ELR (cell line): Measurements from ENCODE around the gene GNAI2.
"Not testable (repeated sequence)": the region's sequence is repeated elsewhere in the genome, so short reads cannot be mapped to it uniquely, and the experiment has no call there.

Experiments
- DNase-seq: peaks from one replicate; pipeline ENCODE4 v3.0.0-alpha.2; 2015; ENCODE audit warnings: low read depth

Gene GNAI2

GRCh38 chr3:50226888-50227389, 9.1 kb upstream of the GNAI2 start:
- peak; percentile 57 for DNase-seq

- peak; percentile 92 for DNase-seq
These were observed 8.4 kb upstream of the GNAI2 start for GRCh38 chr3:50227390-50228183.

GRCh38 chr3:50228184-50228763, 7.7 kb upstream of the GNAI2 start:
- not testable (repeated sequence) for DNase-seq

- no peak for DNase-seq
These were observed 6.5 kb upstream of the GNAI2 start for GRCh38 chr3:50229490-50229889.

GRCh38 chr3:50230104-50230793, 5.8 kb upstream of the GNAI2 start:
- no peak for DNase-seq

- DNase-seq, result peak; percentile 29
These were observed 5.2 kb upstream of the GNAI2 start for GRCh38 chr3:50230794-50231125.

- no peak for DNase-seq
These were observed 4.4 kb upstream of the GNAI2 start for GRCh38 chr3:50231581-50231980.

- DNase-seq, result no peak
These were observed 3.7 kb upstream of the GNAI2 start for GRCh38 chr3:50232303-50232702.

- DNase-seq, result no peak
These were observed 2.8 kb upstream of the GNAI2 start for GRCh38 chr3:50233176-50233575.

GRCh38 chr3:50236484-50237132, 604 bp downstream of the GNAI2 start:
- DNase-seq, result no peak

GRCh38 chr3:50237133-50237651, 1.2 kb downstream of the GNAI2 start:
- DNase-seq, result peak; percentile 58

- DNase-seq, result peak; percentile 90
These were observed 1.9 kb downstream of the GNAI2 start for GRCh38 chr3:50237754-50238548.

GRCh38 chr3:50238549-50239026, 2.6 kb downstream of the GNAI2 start:
- DNase-seq, result no peak

- DNase-seq, result no peak
These were observed 3.6 kb downstream of the GNAI2 start for GRCh38 chr3:50239649-50240048.

GRCh38 chr3:50241163-50241562, 5.2 kb downstream of the GNAI2 start:
- DNase-seq, result no peak

GRCh38 chr3:50241713-50242380, 5.8 kb downstream of the GNAI2 start:
- DNase-seq, result no peak

GRCh38 chr3:50242381-50242770, 6.4 kb downstream of the GNAI2 start:
- DNase-seq, result no peak

- DNase-seq, result peak; percentile 83
These were observed 7.0 kb downstream of the GNAI2 start for GRCh38 chr3:50242851-50243542.

- no peak for DNase-seq
These were observed 7.5 kb downstream of the GNAI2 start for GRCh38 chr3:50243543-50243895.

GRCh38 chr3:50244813-50245212, 8.8 kb downstream of the GNAI2 start:
- not testable (repeated sequence) for DNase-seq
